MM.1S (cell line): ENCODE measurements around the gene SMC1B.

ENCODE experiments used
- CTCF ChIP-seq: fragments of 300-600 bp; sonication (generic); IDR thresholded peaks from 2 replicates; pipeline ENCODE4 v1.5.1; 2016; ENCODE audit warnings: antibody characterized with exemption, low read length, mixed read lengths
- EZH2 ChIP-seq: fragments of 300-600 bp; sonication (generic); optimal IDR thresholded peaks from 2 replicates; pipeline ENCODE3; 2017; ENCODE audit warnings: low read depth, mild to moderate bottlenecking, antibody characterized with exemption, low read length, mixed read lengths
- EZH2phosphoT487 ChIP-seq: fragments of 300-600 bp; sonication (generic); IDR thresholded peaks from 2 replicates; pipeline ENCODE4 v1.6.1; 2018; ENCODE audit warnings: antibody characterized with exemption, low read length

GRCh38 chr22:45298934-45299505, 114.4 kb downstream of the SMC1B start:
- TF ChIP-seq CTCF (no peak), EZH2 (no peak), EZH2phosphoT487 (no peak)
